PC-9 (cell line): ENCODE data around the gene PDE11A. TPM values are rescaled to one million over a fixed set of nuclear protein-coding genes. Genes with fewer than 3 reads are reported as not detected.
"Not testable (repeated sequence)": the region's sequence is repeated elsewhere in the genome, so short reads cannot be mapped to it uniquely, and the experiment has no call there.

Source experiments
- BruUV-seq: library from RNA; stranded (reverse); fragments of 400-500 nt; replicated peaks from 2 replicates; lab custom pipeline; 2021; lab: Mats Ljungman, UMichigan
- CTCF ChIA-PET: fragments of 300-600 bp; sonication (Branson Sonifier 250); formaldehyde crosslinking; loops from one replicate; lab custom pipeline; 2022; ENCODE audit warnings: antibody characterized with exemption; lab: Charles Lee
- POLR2A ChIA-PET: fragments of 300-600 bp; sonication (Branson Sonifier 250); formaldehyde crosslinking; loops from one replicate; lab custom pipeline; 2022; ENCODE audit warnings: antibody characterized with exemption; ENCODE audit not compliant: unreplicated experiment; lab: Charles Lee
- DNase-seq, 2 experiments: peaks; one replicate each; pipeline versions ENCODE4 v3.0.0 to v3.0.0-alpha.2; 2015 to 2022; ENCODE audit warnings: mixed read lengths in 1 of 2
- H2AFZ ChIP-seq: fragments of 200-600 bp; sonication (generic); 2 replicates; pipeline ENCODE4 v1.8.1; 2017; ENCODE audit warnings: antibody characterized with exemption
- H3F3A ChIP-seq: fragments of 200-600 bp; sonication (generic); 2 replicates; pipeline ENCODE4 v1.8.1; 2017; ENCODE audit warnings: antibody characterized with exemption, mild to moderate bottlenecking, low read depth; ENCODE audit not compliant: insufficient read depth
- H3K27ac ChIP-seq: fragments of 200-600 bp; sonication (generic); 2 replicates; pipeline ENCODE4 v1.6.1; 2016; ENCODE audit warnings: mixed run types
- H3K27me3 ChIP-seq: fragments of 200-600 bp; sonication (generic); 2 replicates; pipeline ENCODE4 v1.6.1; 2016; ENCODE audit warnings: low read depth, mixed run types; ENCODE audit not compliant: insufficient read depth
- H3K36me3 ChIP-seq: fragments of 200-600 bp; sonication (generic); 2 replicates; pipeline ENCODE4 v1.6.1; 2016; ENCODE audit warnings: low read depth, mixed run types
- H3K4me1 ChIP-seq: fragments of 200-600 bp; sonication (generic); replicated peaks from 2 replicates; pipeline ENCODE4 v1.6.1; 2016; ENCODE audit warnings: mixed run types; ENCODE audit not compliant: insufficient read depth
- H3K4me2 ChIP-seq: fragments of 200-600 bp; sonication (generic); 2 replicates; pipeline ENCODE4 v1.6.1; 2017; ENCODE audit warnings: mixed run types
- H3K4me3 ChIP-seq: fragments of 200-600 bp; sonication (generic); 2 replicates; pipeline ENCODE4 v1.6.1; 2016; ENCODE audit warnings: mixed run types
- H3K79me2 ChIP-seq: fragments of 200-600 bp; sonication (generic); 2 replicates; pipeline ENCODE4 v1.6.1; 2017; ENCODE audit warnings: low read depth, mixed run types
- H3K9me2 ChIP-seq: fragments of 200-600 bp; sonication (generic); 2 replicates; pipeline ENCODE4 v1.8.1; 2017; ENCODE audit warnings: mild to moderate bottlenecking; ENCODE audit not compliant: insufficient read depth
- H3K9me3 ChIP-seq: fragments of 200-600 bp; sonication (generic); 2 replicates; pipeline ENCODE4 v1.8.1; 2016; ENCODE audit warnings: low read depth; ENCODE audit not compliant: insufficient read depth
- H4K20me1 ChIP-seq: fragments of 200-600 bp; sonication (generic); 2 replicates; pipeline ENCODE4 v1.8.1; 2017; ENCODE audit not compliant: insufficient read depth
- EZH2 ChIP-seq: fragments of 200-600 bp; sonication (generic); IDR thresholded peaks from 2 replicates; pipeline ENCODE4 v1.8.0; 2017; ENCODE audit warnings: antibody characterized with exemption, low read depth
- intact Hi-C: fragments of 100-400 bp; cut with micrococcal nuclease; formaldehyde crosslinking; loops from one replicate; pipeline ENCODE4 v1.10.0; 2022; ENCODE audit not compliant: unreplicated experiment
- total RNA-seq: library from RNA; stranded (reverse); gene quantifications from 2 replicates; pipeline ENCODE4 v1.2.3, GENCODE V29; 2021
- TF ChIP-seq, protein P1 (sequence below): fragments of 200-600 bp; sonication (generic); conservative IDR thresholded peaks from 2 replicates; pipeline ENCODE4 v1.6.1; 2017; ENCODE audit warnings: mixed run types, antibody characterized with exemption, mild to moderate bottlenecking, moderate library complexity

PDE11A gene
- total RNA-seq, 1 experiment from 2014 or later = 1.4 TPM

DNA sequence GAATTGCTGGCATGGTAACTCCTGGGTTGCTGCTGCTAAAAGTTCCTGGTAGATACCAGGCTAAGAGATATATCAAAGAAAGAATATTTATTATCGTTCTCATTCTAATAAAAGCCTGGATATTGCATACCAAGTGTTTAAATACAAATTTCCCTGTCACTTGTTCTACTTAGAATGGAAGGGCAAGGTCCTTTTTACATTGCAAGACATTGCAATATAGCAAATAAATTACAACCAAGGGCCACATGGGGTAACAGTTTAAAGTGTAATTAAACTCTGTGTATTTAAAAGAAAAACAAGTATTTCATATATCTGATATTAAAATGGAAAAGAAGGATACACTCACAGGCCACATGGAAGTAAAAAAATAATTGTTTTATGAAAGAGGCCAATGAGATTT, 16.2 kb downstream of the PDE11A start:
- DNase-seq = no peak
- Histone ChIP-seq H3K27me3 (no peaks in the 10 kb centered on the region), H3K9me3 (no peaks in the 10 kb centered on the region), H3K36me3 (no peaks in the 10 kb centered on the region), H3K4me2 (no peak overlapping the region), H2AFZ (no peak overlapping the region), H3K9me2 (no peaks in the 10 kb centered on the region), H3K27ac (no peak overlapping the region), H3K79me2 (no peaks in the 10 kb centered on the region), H3K4me1 (no peaks in the 10 kb centered on the region), H3F3A (no peaks in the 10 kb centered on the region), H3K4me3 (no peak overlapping the region), H4K20me1 (no peaks in the 10 kb centered on the region)
- BruUV-seq = no TSS peak
- intact Hi-C loops = no loop called here
- CTCF ChIA-PET = no interaction called here
- TF ChIP-seq EZH2 = no peak
- TF ChIP-seq, protein P1, sequence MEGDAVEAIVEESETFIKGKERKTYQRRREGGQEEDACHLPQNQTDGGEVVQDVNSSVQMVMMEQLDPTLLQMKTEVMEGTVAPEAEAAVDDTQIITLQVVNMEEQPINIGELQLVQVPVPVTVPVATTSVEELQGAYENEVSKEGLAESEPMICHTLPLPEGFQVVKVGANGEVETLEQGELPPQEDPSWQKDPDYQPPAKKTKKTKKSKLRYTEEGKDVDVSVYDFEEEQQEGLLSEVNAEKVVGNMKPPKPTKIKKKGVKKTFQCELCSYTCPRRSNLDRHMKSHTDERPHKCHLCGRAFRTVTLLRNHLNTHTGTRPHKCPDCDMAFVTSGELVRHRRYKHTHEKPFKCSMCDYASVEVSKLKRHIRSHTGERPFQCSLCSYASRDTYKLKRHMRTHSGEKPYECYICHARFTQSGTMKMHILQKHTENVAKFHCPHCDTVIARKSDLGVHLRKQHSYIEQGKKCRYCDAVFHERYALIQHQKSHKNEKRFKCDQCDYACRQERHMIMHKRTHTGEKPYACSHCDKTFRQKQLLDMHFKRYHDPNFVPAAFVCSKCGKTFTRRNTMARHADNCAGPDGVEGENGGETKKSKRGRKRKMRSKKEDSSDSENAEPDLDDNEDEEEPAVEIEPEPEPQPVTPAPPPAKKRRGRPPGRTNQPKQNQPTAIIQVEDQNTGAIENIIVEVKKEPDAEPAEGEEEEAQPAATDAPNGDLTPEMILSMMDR = no peak
- POLR2A ChIA-PET = no interaction called here

DNA sequence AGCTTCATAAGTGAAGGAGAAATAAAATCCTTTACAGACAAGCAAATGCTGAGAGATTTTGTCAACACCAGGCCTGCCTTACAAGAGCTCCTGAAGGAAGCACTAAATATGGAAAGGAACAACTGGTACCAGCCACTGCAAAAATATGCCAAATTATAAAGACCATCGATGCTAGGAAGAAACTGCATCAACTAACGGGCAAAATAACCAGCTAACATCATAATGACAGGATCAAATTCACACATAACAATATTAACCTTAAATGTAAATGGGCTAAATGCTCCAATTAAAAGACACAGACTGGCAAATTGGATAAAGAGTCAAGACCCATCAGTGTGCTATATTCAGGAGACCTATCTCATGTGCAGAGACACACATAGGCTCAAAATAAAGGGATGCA, 21.3 kb downstream of the PDE11A start:
- intact Hi-C loops, H3K27me3 ChIP-seq, H2AFZ ChIP-seq, H3K4me3 ChIP-seq, DNase-seq, H4K20me1 ChIP-seq, H3K9me3 ChIP-seq, H3K79me2 ChIP-seq, H3K4me1 ChIP-seq, H3K36me3 ChIP-seq, H3F3A ChIP-seq, BruUV-seq, H3K9me2 ChIP-seq, H3K27ac ChIP-seq, H3K4me2 ChIP-seq, POLR2A ChIA-PET: not testable (repeated sequence)
- CTCF ChIA-PET = interaction anchor here (0.6 kb wide), 1 partner anchor 55 kb away, joined by 3 read pairs; no protein-coding TSS in a partner anchor

DNA sequence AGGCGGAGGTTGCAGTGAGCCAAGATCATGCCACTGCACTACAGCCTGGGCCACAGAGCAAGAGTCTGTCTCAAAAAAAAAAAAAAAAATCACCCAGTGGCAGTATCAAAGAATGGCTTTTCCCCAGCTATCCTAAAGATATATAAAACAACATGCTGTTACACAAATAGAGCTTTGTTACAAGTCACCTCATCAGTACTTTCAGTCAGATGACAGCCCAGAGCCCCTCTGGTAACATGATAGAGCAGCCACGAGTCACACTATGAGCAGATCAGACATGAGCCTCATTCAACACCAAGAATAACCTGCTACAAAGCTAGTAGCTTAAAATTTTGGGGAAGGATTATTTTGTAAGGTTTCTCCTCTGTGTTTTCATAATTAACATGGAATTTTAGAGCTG, 25.2 kb downstream of the PDE11A start:
- Histone ChIP-seq H3K79me2 (no peaks in the 10 kb centered on the region), H2AFZ (no peak overlapping the region), H3K27me3 (no peaks in the 10 kb centered on the region; the same call in 1 of the 2 replicates), H3F3A (no peaks in the 10 kb centered on the region), H3K9me2 (no peaks in the 10 kb centered on the region), H3K4me2 (no peak overlapping the region), H4K20me1 (no peaks in the 10 kb centered on the region), H3K9me3 (no peaks in the 10 kb centered on the region), H3K27ac (no peak overlapping the region), H3K4me1 (no peaks in the 10 kb centered on the region), H3K36me3 (no peaks in the 10 kb centered on the region), H3K4me3 (no peak overlapping the region)
- no TSS peak for BruUV-seq
- POLR2A ChIA-PET = no interaction called here
- peak in 1 of 2 experiments; percentile 23 for DNase-seq
- TF ChIP-seq EZH2 = no peak
- TF ChIP-seq, protein P1 = no peak
- CTCF ChIA-PET = no interaction called here
- intact Hi-C loops = no loop called here

DNA sequence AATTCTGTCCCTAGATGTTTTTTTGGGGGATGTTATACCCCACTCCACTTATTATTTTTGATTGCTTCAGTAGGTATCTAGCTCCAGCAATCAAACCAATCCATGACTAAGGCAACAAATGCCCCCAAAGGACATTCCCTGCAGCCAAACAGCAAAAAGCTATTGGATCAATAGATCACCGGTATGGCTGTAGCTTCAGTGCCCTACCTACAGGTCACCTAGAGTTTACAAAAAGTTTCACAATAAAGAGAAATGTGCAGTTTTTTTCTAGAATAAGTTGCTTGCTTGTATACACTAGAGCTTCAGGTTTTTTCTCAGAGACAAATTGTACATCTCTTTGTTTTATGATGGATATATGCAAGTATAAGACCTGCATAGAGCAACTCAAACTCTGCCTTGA, 27.7 kb downstream of the PDE11A start:
- Histone ChIP-seq H3F3A (no peaks in the 10 kb centered on the region), H3K9me3 (no peaks in the 10 kb centered on the region), H3K9me2 (no peaks in the 10 kb centered on the region), H3K4me3 (no peak overlapping the region), H4K20me1 (no peaks in the 10 kb centered on the region), H3K4me1 (no peaks in the 10 kb centered on the region), H3K36me3 (no peaks in the 10 kb centered on the region), H3K79me2 (no peaks in the 10 kb centered on the region), H3K4me2 (no peak overlapping the region), H3K27ac (no peak overlapping the region), H2AFZ (no peak overlapping the region), H3K27me3 (no peaks in the 10 kb centered on the region)
- BruUV-seq = no TSS peak
- intact Hi-C loops = no loop called here
- peak in 1 of 2 experiments; percentile 3 for DNase-seq
- ChIA-PET CTCF (no interaction called here), POLR2A (interaction anchor here (0.6 kb wide), 1 partner anchor 28 kb away, joined by 3 read pairs; the partner anchor contains the start of gene PDE11A)
- no peak for TF ChIP-seq EZH2
- TF ChIP-seq, protein P1 = no peak
